ENCODE data around the gene PPP2R3B. TPM values are rescaled to one million over a fixed set of nuclear protein-coding genes. Genes with fewer than 3 reads are reported as not detected.

PPP2R3B gene
- total RNA-seq, 1 experiment from 2014 or later: 19.1 TPM

DNA sequence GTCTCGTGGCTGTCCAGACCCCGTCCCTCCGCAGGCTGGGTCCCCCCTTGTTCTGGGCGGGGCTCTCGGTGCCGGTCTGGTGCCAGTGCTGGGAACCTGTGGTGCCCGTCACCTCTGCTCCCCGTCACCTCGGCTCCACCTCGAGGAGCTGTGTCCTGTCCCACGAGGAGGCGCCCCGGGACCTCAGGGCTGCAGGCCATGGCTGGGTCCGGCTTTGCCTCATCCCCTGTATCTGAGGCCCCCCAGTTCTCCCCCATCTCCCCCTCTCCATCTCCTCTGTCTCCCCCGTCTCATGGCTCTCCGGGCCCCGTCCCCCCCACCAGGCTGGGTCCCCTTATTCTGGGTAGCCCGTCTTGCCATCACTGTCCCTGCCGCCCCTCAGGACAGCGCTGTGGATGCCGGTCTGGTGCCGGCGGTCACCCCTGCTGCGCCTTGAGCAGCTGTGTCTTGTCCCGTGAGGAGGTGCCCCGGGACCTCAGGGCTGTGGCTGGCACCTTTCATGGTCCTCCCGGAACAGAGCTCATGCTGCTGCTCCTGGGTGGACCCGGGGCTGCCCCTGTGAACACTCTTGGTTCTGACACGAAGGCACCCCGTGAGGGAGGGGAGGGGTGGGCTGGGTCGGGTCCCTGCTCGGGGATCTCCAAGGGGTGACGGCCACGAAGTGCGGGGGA, 54.7 kb downstream of the PPP2R3B start:
- peak; percentile 66 for ATAC-seq
- no peaks in the 10 kb centered on the region for H3K9me2 ChIP-seq (ENCODE audit: insufficient read depth)
- no peak overlapping the region for H3K27ac ChIP-seq (ENCODE audit: low read depth, low read length)
- H2AFZ ChIP-seq (ENCODE audit: low read depth, low read length, poor library complexity, severe bottlenecking): no peak overlapping the region
- H3K4me3 ChIP-seq (replicated peaks in 1 of 2; ENCODE audit: low read depth in 1 of 2, low read length in 2 of 2): no peak overlapping the region
- no peak overlapping the region for H3K9ac ChIP-seq (ENCODE audit: low read length)
- no TSS peak for BruUV-seq (replicated peaks)
- H4K20me1 ChIP-seq (ENCODE audit: insufficient read depth): no peaks in the 10 kb centered on the region
- intact Hi-C loops (cut with micrococcal nuclease): no loop called here
- ChIA-PET CTCF (no interaction called here), POLR2A (no interaction called here), RAD21 (ENCODE audit: low non-redundant PET in 1 of 2, low total read pairs in 2 of 2, uncharacterized antibody in 2 of 2, unreplicated experiment in 2 of 2) (no interaction called here)
- DNase-seq (ENCODE audit: low read depth, low spot score): no peak
- H3K79me2 ChIP-seq (ENCODE audit: insufficient read depth, low read length): no peaks in the 10 kb centered on the region
- peak overlapping the region; percentile 59 for H3K4me2 ChIP-seq (ENCODE audit: low read length)
- H3K27me3 ChIP-seq (ENCODE audit: insufficient read depth, low read length): no peaks in the 10 kb centered on the region
- TF ChIP-seq POLR2A (IDR thresholded peaks at IDR 0.05; ENCODE audit: borderline replicate concordance, extremely low read depth, insufficient read depth, insufficient read length) (no peak), RAD21 (IDR thresholded peaks at IDR 0.05; ENCODE audit: low read depth) (no peak), MAX (IDR thresholded peaks at IDR 0.05) (no peak), SRF (IDR thresholded peaks at IDR 0.05; ENCODE audit: low read depth) (no peak), CEBPB (IDR thresholded peaks at IDR 0.05; ENCODE audit: low read depth) (no peak), YY1 (IDR thresholded peaks at IDR 0.05; ENCODE audit: extremely low read depth, insufficient replicate concordance, low read depth, low read length) (no peak), ZNF274 (IDR thresholded peaks at IDR 0.05; ENCODE audit: low read depth, low read length) (no peak), SP1 (IDR thresholded peaks at IDR 0.05; ENCODE audit: low read depth) (no peak)
- TF ChIP-seq, protein P1, sequence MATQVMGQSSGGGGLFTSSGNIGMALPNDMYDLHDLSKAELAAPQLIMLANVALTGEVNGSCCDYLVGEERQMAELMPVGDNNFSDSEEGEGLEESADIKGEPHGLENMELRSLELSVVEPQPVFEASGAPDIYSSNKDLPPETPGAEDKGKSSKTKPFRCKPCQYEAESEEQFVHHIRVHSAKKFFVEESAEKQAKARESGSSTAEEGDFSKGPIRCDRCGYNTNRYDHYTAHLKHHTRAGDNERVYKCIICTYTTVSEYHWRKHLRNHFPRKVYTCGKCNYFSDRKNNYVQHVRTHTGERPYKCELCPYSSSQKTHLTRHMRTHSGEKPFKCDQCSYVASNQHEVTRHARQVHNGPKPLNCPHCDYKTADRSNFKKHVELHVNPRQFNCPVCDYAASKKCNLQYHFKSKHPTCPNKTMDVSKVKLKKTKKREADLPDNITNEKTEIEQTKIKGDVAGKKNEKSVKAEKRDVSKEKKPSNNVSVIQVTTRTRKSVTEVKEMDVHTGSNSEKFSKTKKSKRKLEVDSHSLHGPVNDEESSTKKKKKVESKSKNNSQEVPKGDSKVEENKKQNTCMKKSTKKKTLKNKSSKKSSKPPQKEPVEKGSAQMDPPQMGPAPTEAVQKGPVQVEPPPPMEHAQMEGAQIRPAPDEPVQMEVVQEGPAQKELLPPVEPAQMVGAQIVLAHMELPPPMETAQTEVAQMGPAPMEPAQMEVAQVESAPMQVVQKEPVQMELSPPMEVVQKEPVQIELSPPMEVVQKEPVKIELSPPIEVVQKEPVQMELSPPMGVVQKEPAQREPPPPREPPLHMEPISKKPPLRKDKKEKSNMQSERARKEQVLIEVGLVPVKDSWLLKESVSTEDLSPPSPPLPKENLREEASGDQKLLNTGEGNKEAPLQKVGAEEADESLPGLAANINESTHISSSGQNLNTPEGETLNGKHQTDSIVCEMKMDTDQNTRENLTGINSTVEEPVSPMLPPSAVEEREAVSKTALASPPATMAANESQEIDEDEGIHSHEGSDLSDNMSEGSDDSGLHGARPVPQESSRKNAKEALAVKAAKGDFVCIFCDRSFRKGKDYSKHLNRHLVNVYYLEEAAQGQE (IDR thresholded peaks at IDR 0.05; ENCODE audit: low read depth): no peak
- H3K36me3 ChIP-seq (ENCODE audit: control insufficient read depth in 1 of 2, insufficient read depth in 2 of 2, low read length in 2 of 2): no peaks in the 10 kb centered on the region
- H3K9me3 ChIP-seq (ENCODE audit: control insufficient read depth in 1 of 2, insufficient read depth in 1 of 2, low read depth in 1 of 2, low read length in 2 of 2): no peaks in the 10 kb centered on the region
- peaks cover 5 to 13% of the 10 kb centered on the region in 2 experiments; a peak in 2 of 4 replicates for H3K4me1 ChIP-seq (ENCODE audit: control insufficient read depth in 1 of 2, insufficient read depth in 2 of 2, low read length in 2 of 2)

All from HCT116 (cell line).